ENCODE measurements around the gene EDEM2. TPM values are rescaled to one million over a fixed set of nuclear protein-coding genes. Genes with fewer than 3 reads are reported as not detected.
"Not testable (repeated sequence)": the region's sequence is repeated elsewhere in the genome, so short reads cannot be mapped to it uniquely, and the experiment has no call there.

EDEM2 gene
- polyA plus RNA-seq (2014; cell fraction: cytosol; rRNA removed) = 20.0 and 21.7 TPM in 2 replicates
- polyA plus RNA-seq (2014; cell fraction: nucleus; rRNA removed) = 9.9 and 11.6 TPM in 2 replicates

DNA sequence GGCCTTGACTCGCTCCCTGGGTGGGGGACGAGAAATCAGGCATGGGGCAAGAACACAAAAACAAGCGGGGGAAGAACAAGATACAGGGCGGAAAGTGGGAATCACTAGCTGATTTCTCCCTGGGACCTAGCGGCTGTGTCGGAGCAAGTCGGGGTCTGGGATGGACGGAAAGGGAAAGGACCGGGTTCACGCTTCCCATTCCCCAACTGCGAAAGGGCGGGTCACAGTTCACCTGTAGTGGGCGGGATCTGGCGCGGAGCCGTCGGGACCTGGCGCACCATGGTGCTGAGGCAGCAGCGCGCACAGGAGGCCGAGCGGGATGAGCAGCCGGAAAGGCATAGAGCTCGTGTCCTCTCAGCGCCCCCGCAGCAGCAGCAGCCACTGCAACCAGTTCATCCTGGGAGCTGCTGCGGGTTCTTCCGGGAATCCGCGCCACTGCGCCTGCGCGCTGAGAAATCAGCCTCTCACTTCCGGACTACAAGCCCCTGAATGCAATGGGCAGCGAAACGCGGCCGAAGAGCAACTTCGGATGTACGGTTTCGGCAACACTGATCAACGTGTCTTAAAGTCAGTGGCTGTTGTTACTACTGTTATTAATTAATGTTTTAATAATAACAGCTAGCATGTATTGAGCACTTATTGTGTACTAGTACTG lies at the start of gene EDEM2:
TSS of gene EDEM2 (minus strand) at position 417 of the 655 bp plus-strand sequence. CDS start at position 339, 78 bp downstream.
- DNase-seq (ENCODE audit: low spot score) = peak; percentile 98

GRCh38 chr20:35196313-35196712 lies 49.2 kb upstream of the EDEM2 start:
- no peak for DNase-seq (ENCODE audit: low spot score)

DNA sequence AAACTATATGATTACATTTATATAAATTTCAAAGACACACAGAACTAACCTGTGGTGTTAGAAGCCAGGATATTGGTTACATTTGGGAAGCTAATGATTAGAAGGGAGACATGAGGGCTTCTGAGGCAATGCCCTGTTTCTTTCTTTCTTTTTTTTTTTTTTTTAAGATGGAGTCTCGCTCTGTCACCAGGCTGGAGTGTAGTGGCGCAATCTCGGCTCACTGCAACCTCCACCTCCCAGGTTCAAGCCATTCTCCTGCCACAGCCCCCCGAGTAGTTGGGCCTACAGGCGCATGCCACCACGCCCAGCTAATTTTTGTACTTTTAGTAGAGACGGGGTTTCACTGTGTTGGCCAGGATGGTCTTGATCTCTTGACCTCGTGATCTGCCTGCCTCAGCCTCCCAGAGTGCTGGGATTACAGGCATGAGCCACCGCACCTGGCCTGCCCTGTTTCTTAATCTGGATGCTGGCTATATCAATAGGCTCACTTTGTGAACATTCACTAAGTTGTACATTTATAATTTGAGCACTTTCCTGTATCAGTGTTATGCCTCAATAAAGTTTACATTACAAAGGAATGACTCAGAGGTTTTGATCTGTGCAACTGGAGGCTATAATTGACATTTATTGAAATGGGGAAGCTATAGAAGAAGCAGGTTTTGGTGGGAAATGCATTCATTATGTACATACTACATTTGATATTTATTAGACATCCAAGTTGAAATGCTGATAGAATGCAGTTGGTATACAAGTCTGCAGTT lies 46.1 kb upstream of the EDEM2 start:
- DNase-seq (ENCODE audit: low spot score) = not testable (repeated sequence)

DNA sequence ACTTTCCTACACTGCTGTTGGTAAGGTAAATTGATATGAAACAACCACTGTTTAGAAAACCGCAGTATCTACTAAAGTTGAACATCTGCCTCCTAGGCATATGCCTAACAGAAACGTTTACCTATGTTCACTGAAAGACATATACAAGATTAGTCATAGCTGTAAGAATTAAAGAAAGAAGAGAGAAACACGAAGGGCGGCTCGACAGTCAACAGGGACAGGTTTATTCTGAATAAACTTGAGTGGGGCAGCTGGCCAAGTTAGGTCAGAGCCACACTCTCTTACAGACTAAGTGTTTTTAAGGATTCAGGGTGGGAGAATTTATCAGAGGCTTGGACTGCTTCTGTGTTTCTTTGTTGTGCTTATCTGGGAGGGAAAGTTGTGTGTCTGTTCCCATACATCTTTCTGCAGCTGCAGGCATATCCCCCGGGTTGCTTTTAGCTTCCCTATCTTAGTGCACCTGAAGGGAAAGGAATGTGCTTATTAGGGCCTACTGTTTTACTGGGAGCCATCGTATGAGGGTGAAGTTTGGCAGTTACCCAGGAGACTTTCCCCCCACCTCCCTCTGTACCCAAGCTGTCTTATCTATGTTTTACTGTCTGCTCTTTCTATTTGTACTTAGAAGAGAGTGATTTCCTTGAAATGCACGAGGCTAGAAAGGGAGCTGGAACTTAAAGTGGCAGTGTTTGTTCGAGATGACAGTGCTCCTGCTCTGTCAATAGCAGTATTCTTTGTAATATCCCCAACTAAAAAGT lies 45.2 kb upstream of the EDEM2 start:
- no peak for DNase-seq (ENCODE audit: low spot score)

- no peak for DNase-seq (ENCODE audit: low spot score)
Observed at GRCh38 chr20:35191419-35192117, 44.4 kb upstream of the EDEM2 start.

GRCh38 chr20:35190556-35190955 lies 43.4 kb upstream of the EDEM2 start:
- DNase-seq (ENCODE audit: low spot score) = no peak

GRCh38 chr20:35189223-35189622 lies 42.1 kb upstream of the EDEM2 start:
- not testable (repeated sequence) for DNase-seq (ENCODE audit: low spot score)

DNA sequence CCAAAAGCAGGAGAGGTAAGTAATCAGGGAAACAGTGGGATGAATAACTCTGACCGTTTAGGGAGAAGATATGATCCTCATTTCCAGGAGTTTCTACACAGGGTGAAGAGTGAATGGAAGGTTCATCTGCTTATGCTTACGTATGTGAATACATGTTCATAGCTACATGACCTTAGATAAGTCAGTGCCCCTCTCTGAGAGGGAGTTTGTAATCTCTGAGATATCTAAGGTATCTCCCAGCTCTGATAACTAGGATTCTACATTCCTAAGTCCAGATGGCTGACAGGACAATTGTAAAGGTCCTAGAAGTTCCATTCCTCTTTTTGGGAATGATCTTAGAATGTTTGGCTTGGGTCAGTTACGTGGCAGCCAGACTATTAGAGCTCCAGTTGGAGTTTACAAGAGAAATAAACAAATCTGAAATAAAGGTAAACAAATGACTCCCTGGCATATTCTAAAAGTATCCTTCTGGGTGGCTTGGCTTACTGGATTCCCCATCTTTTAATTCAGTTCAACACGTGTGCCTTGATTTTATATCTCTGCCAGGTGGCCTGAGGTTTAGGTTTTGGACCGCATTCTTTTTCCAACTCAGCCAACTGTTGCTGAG lies 40.6 kb upstream of the EDEM2 start:
- DNase-seq (ENCODE audit: low spot score) = no peak

GRCh38 chr20:35186691-35187289 lies 39.7 kb upstream of the EDEM2 start:
- DNase-seq (ENCODE audit: low spot score) = not testable (repeated sequence)

GRCh38 chr20:35181731-35182130 lies 34.6 kb upstream of the EDEM2 start:
- no peak for DNase-seq (ENCODE audit: low spot score)

DNA sequence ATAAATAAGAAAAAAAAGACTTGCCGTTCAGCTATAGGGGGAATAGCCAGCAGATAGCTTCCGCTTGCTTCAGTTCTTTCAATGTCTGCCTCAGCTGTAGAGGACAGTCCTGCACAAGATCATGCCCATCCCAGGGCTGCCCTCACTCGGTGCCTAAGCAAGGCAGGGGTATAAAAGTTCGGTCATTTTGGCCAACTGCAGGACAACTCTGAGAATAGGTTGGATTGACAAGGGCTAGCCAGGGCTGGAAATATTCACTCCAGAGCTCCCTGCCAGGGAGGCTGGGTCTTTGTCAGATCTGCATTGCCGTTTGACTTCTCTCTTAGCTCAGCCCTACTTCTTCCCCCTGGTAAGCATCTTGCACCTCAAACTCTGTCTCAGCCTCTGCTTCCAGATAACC lies 33.1 kb upstream of the EDEM2 start:
- DNase-seq (ENCODE audit: low spot score) = no peak

DNA sequence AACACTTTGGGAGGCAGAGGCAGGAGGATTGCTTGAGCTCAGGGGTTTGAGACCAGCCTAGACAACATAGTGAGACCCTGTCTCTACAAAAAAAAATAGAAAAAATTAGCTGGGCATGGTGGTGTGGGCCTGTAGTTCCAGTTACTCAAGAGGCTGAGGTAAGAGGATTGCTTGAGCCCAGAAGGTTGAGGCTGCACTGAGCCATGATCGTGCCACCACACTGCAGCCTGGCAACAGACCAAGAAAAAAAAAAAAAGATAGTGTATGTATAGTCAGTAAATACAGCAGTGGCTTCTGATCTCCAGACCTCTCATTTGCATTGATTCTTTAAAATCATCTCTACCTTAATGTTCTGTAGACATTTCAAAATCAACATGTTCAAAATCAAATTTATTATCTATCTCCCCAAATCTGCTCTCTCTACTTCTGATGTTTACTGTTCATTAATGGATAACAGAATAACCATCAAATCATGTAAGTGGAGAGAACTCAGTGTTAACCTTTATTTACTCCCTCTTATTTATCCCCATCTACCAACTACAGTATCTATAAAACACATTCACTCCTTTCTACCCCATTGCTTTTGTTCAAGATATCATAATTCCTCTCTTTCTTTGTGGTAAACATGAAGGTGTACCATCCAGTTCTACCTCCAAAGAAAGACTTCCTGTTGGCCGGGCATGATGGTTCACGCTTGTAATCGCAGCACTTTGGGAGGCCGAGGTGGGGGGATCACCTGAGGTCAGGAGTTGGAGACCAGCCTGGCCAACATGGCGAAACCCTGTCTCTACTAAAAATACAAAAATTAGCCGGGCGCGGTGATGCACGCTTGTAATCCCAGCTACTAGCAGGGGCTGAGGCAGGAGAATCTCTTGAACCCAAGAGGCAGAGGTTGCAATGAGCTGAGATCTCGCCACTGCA lies 32.4 kb upstream of the EDEM2 start:
- DNase-seq (ENCODE audit: low spot score) = no peak

DNA sequence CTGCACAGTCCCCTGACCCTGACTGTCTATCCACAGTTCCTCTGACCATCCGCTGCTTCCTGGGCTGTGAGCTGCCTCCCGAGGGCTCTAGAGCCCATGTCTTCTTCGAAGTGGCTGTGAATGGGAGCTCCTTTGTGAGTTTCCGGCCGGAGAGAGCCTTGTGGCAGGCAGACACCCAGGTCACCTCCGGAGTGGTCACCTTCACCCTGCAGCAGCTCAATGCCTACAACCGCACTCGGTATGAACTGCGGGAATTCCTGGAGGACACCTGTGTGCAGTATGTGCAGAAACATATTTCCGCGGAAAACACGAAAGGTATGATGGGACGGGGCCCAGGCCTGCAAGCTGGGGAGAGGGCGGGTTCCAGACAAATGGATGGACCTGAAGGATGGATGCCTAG lies 29.0 kb upstream of the EDEM2 start:
- DNase-seq (ENCODE audit: low spot score) = no peak

GRCh38 chr20:35174458-35175216 lies 27.5 kb upstream of the EDEM2 start:
- no peak for DNase-seq (ENCODE audit: low spot score)

DNA sequence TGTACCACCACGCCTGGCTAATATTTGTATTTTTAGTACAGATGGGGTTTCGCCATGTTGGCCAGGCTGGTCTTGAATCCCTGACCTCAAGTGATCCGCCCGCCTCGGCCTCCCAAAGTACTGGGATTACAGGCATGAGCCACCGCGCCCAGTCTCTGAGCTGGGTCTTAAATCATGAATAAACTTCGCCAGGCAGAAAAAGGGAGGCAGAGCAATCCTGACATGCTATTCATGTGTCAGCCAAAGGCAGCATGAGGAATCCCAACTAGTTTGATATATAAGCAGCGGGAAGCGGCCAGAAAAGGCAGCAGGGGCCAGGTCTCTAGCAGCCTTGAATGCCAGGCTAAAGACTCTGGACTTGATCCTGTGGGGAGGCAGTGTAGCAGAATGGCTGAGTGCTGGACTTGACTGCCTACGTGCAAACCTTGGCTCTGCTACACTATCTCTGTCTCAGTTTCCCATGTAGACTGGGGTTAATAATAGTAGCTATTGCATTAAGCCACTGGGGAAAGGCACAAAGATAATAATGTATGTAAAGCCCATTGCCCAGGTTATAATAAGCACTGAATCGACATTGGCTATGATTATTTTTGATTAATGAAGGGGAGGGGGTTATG lies 26.5 kb upstream of the EDEM2 start:
- no peak for DNase-seq (ENCODE audit: low spot score)

DNA sequence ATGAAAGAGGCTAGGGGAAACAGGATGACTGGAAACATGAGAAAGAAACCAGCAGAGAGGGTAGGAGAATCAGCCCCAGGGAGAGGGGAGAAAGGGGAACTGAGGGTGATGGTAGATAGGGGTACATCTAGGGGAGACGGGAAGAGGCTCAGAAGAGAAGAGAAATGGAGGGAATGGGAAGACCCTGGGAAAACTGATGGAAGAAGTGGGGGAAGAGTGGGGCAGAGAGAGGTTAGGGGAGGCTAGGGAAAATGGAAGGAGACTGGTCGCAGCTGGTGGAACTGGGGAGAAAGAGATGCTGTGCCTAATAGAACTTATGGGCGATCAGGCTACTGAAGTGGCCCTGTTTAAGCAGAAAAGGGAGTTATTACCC lies 25.3 kb upstream of the EDEM2 start:
- no peak for DNase-seq (ENCODE audit: low spot score)

DNA sequence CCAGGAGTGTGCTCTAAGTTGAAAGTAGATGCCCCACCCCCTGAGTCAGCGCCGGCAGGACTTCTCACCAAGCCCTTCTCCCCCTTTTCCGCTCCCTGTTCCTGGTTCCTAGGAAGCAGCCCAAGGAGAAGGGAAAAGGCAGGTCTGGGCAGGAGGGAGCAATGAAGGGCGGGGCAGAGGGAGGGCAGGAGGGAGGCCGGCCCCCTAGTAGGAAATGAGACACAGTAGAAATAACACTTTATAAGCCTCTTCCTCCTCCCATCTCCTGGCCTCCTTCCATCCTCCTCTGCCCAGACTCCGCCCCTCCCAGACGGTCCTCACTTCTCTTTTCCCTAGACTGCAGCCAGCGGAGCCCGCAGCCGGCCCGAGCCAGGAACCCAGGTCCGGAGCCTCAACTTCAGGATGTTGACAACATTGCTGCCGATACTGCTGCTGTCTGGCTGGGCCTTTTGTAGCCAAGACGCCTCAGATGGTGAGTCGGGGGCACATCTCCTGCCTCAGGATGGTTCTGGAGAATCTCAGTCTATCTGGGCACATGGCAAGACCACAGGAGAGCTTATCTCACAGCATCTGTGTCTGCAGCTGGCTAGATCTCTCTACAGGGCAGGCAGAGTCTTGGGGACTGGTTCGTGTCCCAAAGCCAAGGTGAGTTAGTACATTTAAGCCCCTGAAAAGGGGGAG lies 24.8 kb upstream of the EDEM2 start, which contains the start of gene PROCR:
TSS of gene PROCR (plus strand) at position 320 of the 681 bp plus-strand sequence. CDS start at position 403, 83 bp downstream.
- DNase-seq (ENCODE audit: low spot score) = peak; percentile 80

GRCh38 chr20:35171438-35171752 lies 24.3 kb upstream of the EDEM2 start:
- DNase-seq (ENCODE audit: low spot score) = no peak

Data from SK-N-DZ (cell line).